B cell (primary cell): ENCODE data around the gene CALML5. TPM values are rescaled to one million over a fixed set of nuclear protein-coding genes. Genes with fewer than 3 reads are reported as not detected.

Source experiments
- ATAC-seq: fragments of 200-7000 bp; cut with Tn5 transposase; one replicate; pipeline ENCODE4 v1.10.0; 2021; ENCODE audit warnings: low read depth, mild to moderate bottlenecking, moderate number of reproducible peaks, moderate library complexity
- CTCF ChIA-PET: fragments of 350-600 bp; sonication (Branson Sonifier 250); formaldehyde crosslinking; loops from one replicate; lab custom pipeline; 2021; ENCODE audit warnings: antibody characterized with exemption, inconsistent platforms; lab: Charles Lee
- POLR2A ChIA-PET: fragments of 350-600 bp; sonication (Branson Sonifier 250); formaldehyde crosslinking; loops from one replicate; lab custom pipeline; 2021; ENCODE audit warnings: antibody characterized with exemption; lab: Charles Lee
- DNase-seq: peaks from one replicate; pipeline ENCODE4 v3.0.0; 2013
- H2AFZ ChIP-seq: 2 replicates; pipeline ENCODE4 v1.6.1; 2012; ENCODE audit warnings: mild to moderate bottlenecking, low read depth, low read length; ENCODE audit not compliant: insufficient read depth, poor library complexity, severe bottlenecking
- H3K27ac ChIP-seq, 2 donors: 1 replicate in 1 of 2; 2 replicates in 1 of 2; pipeline ENCODE4 v1.5.1; 2012 to 2013; ENCODE audit warnings: low read length in 2 of 2, mild to moderate bottlenecking in 2 of 2, moderate library complexity in 1 of 2
- H3K27me3 ChIP-seq, 4 experiments: fragments of 200-600 bp in 1 of 4; sonication (generic) in 1 of 4; replicated peaks in 1 of 4; 1 replicate in 2 of 4; 2 replicates in 2 of 4; pipeline versions ENCODE4 v1.6.1 to v1.7.0; 2013 to 2016; ENCODE audit warnings: low read length in 3 of 4, mild to moderate bottlenecking in 2 of 4, mixed read lengths in 1 of 4, moderate library complexity in 1 of 4; ENCODE audit not compliant: insufficient read depth in 4 of 4, control insufficient read depth in 3 of 4; ENCODE audit errors: control extremely low read depth in 1 of 4
- H3K36me3 ChIP-seq, 2 experiments: replicated peaks in 1 of 2; 1 replicate in 1 of 2; 2 replicates in 1 of 2; pipeline versions ENCODE4 v1.6.1 to v1.7.1; 2013; ENCODE audit warnings: low read length in 1 of 2; ENCODE audit not compliant: insufficient read depth in 2 of 2, control insufficient read depth in 1 of 2; ENCODE audit errors: control extremely low read depth in 1 of 2, extremely low read depth in 1 of 2
- H3K4me1 ChIP-seq, 2 donors: fragments of 200-600 bp in 1 of 2; sonication (generic) in 1 of 2; 1 replicate in 1 of 2; 2 replicates in 1 of 2; pipeline versions ENCODE4 v1.5.1 to v1.6.1; 2013 to 2017; ENCODE audit warnings: low read length in 2 of 2; ENCODE audit not compliant: control insufficient read depth in 2 of 2, insufficient read depth in 2 of 2
- H3K4me2 ChIP-seq: replicated peaks from 2 replicates; pipeline ENCODE3; 2012; ENCODE audit warnings: mild to moderate bottlenecking, low read depth, low read length; ENCODE audit not compliant: poor library complexity, severe bottlenecking
- H3K4me3 ChIP-seq, 5 experiments: fragments of 200-600 bp in 1 of 5; sonication (generic) in 1 of 5; 1 replicate in 3 of 5; 2 replicates in 2 of 5; pipeline versions ENCODE4 v1.5.1 to v1.7.0; 2011 to 2016; ENCODE audit warnings: low read length in 4 of 5, mild to moderate bottlenecking in 4 of 5, low read depth in 2 of 5, control low read depth in 1 of 5, moderate library complexity in 1 of 5; ENCODE audit not compliant: insufficient read depth in 1 of 5; ENCODE audit errors: control extremely low read depth in 1 of 5, extremely low read depth in 1 of 5
- H3K79me2 ChIP-seq: fragments of 200-600 bp; sonication (generic); one replicate; pipeline ENCODE4 v1.6.0; 2016; ENCODE audit warnings: low read length; ENCODE audit not compliant: control insufficient read depth, insufficient read depth
- H3K9ac ChIP-seq: fragments of 200-600 bp; sonication (generic); 2 replicates; pipeline ENCODE4 v1.6.1; 2017; ENCODE audit warnings: mild to moderate bottlenecking, low read length, moderate library complexity
- H3K9me3 ChIP-seq, 3 donors: one replicate each; pipeline versions ENCODE4 v1.6.1 to v1.7.1; 2013; ENCODE audit warnings: low read length in 2 of 3; ENCODE audit not compliant: control insufficient read depth in 2 of 3, insufficient read depth in 1 of 3; ENCODE audit errors: control extremely low read depth in 1 of 3
- H4K20me1 ChIP-seq: 2 replicates; pipeline ENCODE4 v1.6.0; 2012; ENCODE audit warnings: mild to moderate bottlenecking, low read length; ENCODE audit not compliant: insufficient read depth, control insufficient read depth, poor library complexity, severe bottlenecking
- H3K27ac Mint-ChIP-seq: one replicate; pipeline ENCODE4 v1.8.0; 2021; ENCODE audit warnings: mixed read lengths
- H3K27me3 Mint-ChIP-seq: one replicate; pipeline ENCODE4 v1.8.0; 2021; ENCODE audit warnings: mixed read lengths
- H3K4me1 Mint-ChIP-seq: one replicate; pipeline ENCODE4 v1.8.0; 2021; ENCODE audit warnings: mixed read lengths
- H3K4me3 Mint-ChIP-seq: one replicate; pipeline ENCODE4 v1.8.0; 2021; ENCODE audit warnings: mixed read lengths
- H3K9me3 Mint-ChIP-seq: one replicate; pipeline ENCODE4 v1.8.0; 2022; ENCODE audit warnings: mixed read lengths; ENCODE audit not compliant: insufficient read depth
- EZH2 ChIP-seq: IDR thresholded peaks from 2 replicates; pipeline ENCODE4 v1.6.1; 2012; ENCODE audit warnings: borderline replicate concordance, low read depth, mild to moderate bottlenecking, moderate library complexity, low read length; ENCODE audit not compliant: insufficient read depth, poor library complexity, severe bottlenecking
- WGBS: methylation state at CpG from one replicate; pipeline ENCODE4 v1.1.5; 2013; ENCODE audit warnings: missing lambda C conversion rate; ENCODE audit not compliant: insufficient coverage; 5-methylcytosine and 5-hydroxymethylcytosine counted together
- intact Hi-C: fragments of 100-400 bp; cut with micrococcal nuclease; formaldehyde crosslinking; loops from one replicate; pipeline ENCODE4 v1.10.0; 2022
- polyA plus RNA-seq: library from polyadenylated mRNA; depleted of rRNA; stranded (reverse); fragments of >200 nt; gene quantifications from 2 replicates; pipeline ENCODE4 v1.2.3, GENCODE V29; 2012
- total RNA-seq, 2 donors: library from RNA; stranded (reverse); fragments of 120-200 nt in 1 of 2; gene quantifications; 1 replicate in 1 of 2; 2 replicates in 1 of 2; pipeline versions ENCODE4 v1.2.3 to v1.2.4, GENCODE V29; 2013 to 2022
- TF ChIP-seq, protein P1 (sequence below): fragments of 200-600 bp; IDR thresholded peaks from one replicate; pipeline ENCODE4 v1.8.0; 2022; ENCODE audit warnings: antibody characterized with exemption, mild to moderate bottlenecking

Gene CALML5
- total and polyA plus RNA-seq, 2 donors (not counting 1 experiment from before 2014, with no cell fraction given): not detected

DNA sequence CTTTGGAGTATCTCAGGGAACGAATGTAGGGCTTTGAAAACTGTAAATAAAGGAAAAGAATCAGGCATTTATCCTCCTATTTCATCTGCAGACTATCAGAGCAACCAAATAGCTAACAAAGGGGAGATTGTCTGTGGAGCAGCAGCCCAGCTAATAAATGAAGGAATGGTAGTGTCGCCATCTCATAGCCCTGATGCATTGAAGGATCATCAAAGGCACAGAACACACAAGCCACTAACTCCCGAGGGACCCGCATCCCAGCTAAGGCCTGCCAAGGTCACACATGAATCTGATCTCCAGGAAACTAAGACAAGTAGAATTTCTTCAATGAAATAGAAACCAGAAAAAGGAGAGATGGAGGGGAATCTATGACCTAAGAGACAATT lies 38.2 kb downstream of the CALML5 start:
- peaks cover 0 to 4% of the 10 kb centered on the region in 2 experiments for H3K36me3 ChIP-seq
- peaks cover 7 to 9% of the 10 kb centered on the region in 2 donors for H3K4me1 ChIP-seq
- Mint-ChIP-seq H3K4me3 (no peak overlapping the region), H3K27ac (no peak overlapping the region), H3K4me1 (peaks cover 15% of the 10 kb centered on the region), H3K9me3 (no peaks in the 10 kb centered on the region), H3K27me3 (no peaks in the 10 kb centered on the region)
- no peaks in the 10 kb centered on the region for H3K27me3 ChIP-seq
- no CpG with 5 or more reads among the region's 4 CpGs for WGBS
- ChIA-PET POLR2A (no interaction called here), CTCF (interaction anchor here (1.6 to 2.7 kb wide), 2 partner anchors 162 to 169 kb away, joined by 7 to 10 read pairs; no protein-coding TSS in a partner anchor)
- no peak overlapping the region for H3K9ac ChIP-seq
- H3K27ac ChIP-seq: no peak overlapping the region
- intact Hi-C loops: no loop called here
- no peaks in the 10 kb centered on the region for H3K9me3 ChIP-seq
- H4K20me1 ChIP-seq: no peaks in the 10 kb centered on the region
- TF ChIP-seq, protein P1, sequence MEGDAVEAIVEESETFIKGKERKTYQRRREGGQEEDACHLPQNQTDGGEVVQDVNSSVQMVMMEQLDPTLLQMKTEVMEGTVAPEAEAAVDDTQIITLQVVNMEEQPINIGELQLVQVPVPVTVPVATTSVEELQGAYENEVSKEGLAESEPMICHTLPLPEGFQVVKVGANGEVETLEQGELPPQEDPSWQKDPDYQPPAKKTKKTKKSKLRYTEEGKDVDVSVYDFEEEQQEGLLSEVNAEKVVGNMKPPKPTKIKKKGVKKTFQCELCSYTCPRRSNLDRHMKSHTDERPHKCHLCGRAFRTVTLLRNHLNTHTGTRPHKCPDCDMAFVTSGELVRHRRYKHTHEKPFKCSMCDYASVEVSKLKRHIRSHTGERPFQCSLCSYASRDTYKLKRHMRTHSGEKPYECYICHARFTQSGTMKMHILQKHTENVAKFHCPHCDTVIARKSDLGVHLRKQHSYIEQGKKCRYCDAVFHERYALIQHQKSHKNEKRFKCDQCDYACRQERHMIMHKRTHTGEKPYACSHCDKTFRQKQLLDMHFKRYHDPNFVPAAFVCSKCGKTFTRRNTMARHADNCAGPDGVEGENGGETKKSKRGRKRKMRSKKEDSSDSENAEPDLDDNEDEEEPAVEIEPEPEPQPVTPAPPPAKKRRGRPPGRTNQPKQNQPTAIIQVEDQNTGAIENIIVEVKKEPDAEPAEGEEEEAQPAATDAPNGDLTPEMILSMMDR: no peak
- H2AFZ ChIP-seq: no peak overlapping the region
- no peak overlapping the region for H3K4me2 ChIP-seq
- H3K79me2 ChIP-seq: no peaks in the 10 kb centered on the region
- ATAC-seq (no peak), DNase-seq (no peak)
- no peak overlapping the region for H3K4me3 ChIP-seq

DNA sequence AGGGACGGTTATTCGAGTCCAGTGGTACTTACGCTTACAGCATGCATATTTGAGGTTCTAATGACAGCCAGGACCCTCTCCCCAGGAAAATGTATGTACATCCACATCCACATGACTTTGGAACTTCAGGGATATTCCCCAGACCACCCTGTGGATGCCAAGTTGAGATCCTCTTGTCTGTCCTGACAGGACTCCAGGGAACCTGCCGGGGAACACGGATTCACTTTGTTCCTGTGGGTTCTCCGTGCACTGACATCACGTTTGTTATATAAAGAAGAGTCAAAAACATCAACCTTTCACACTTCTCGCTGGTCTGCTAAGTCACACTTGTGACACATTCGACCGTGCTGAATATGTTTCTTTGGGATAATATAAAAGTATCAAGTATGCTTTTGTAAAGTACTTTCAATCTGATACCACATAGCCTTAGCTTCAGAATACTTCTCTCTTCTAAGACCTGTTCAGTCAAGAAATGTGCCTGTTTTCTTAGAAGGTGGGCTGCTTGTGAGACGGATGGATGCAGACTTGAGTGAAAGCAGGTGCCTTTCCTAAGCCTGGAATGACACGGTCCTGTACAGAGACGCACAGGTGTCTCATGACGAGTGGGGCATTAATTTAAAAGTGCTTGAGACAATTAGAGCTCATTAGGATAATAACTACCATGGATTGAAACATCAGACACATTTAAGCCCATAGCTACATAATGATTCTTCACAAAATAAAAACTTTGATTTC lies 38.7 kb downstream of the CALML5 start:
- POLR2A ChIA-PET: no interaction called here
- no peaks in the 10 kb centered on the region for H3K9me3 Mint-ChIP-seq
- H3K4me1 ChIP-seq: peaks cover 7 to 9% of the 10 kb centered on the region in 2 donors
- H3K27ac ChIP-seq: no peak overlapping the region
- 85% methylated on average over 8 of the region's 14 CpGs for WGBS
- no peaks in the 10 kb centered on the region for H3K27me3 ChIP-seq
- no peaks in the 10 kb centered on the region for H4K20me1 ChIP-seq
- TF ChIP-seq EZH2: no peak
- TF ChIP-seq, protein P1: no peak
- H3K36me3 ChIP-seq: peaks cover 0 to 4% of the 10 kb centered on the region in 2 experiments
- no peaks in the 10 kb centered on the region for H3K9me3 ChIP-seq
- H2AFZ ChIP-seq: no peak overlapping the region
- H3K4me3 ChIP-seq: no peak overlapping the region
- CTCF ChIA-PET: interaction anchor here (1.6 to 2.7 kb wide), 2 partner anchors 163 to 169 kb away, joined by 7 to 10 read pairs; no protein-coding TSS in a partner anchor
- H3K79me2 ChIP-seq: no peaks in the 10 kb centered on the region
- no peak for ATAC-seq
- DNase-seq: no peak
- no peak overlapping the region for H3K4me2 ChIP-seq
- intact Hi-C loops: no loop called here
- H3K27me3 Mint-ChIP-seq: no peaks in the 10 kb centered on the region
- no peak overlapping the region for H3K9ac ChIP-seq
- peaks cover 15% of the 10 kb centered on the region for H3K4me1 Mint-ChIP-seq
- no peak overlapping the region for H3K27ac Mint-ChIP-seq
- H3K4me3 Mint-ChIP-seq: no peak overlapping the region
